Ureter (tissue), 1 donor: Measurements from ENCODE around the gene IRF2. TPM values are rescaled to one million over a fixed set of nuclear protein-coding genes. Genes with fewer than 3 reads are reported as not detected.

ENCODE experiments used
- DNase-seq: peaks from one replicate; pipeline ENCODE4 v3.0.0-alpha.2; 2020; ENCODE audit warnings: low spot score
- total RNA-seq: library from RNA; stranded (reverse); gene quantifications from one replicate; pipeline ENCODE4 v1.2.4, GENCODE V29; 2023
- donor health status: DM: yes; HTN: yes; CAD: no.

The IRF2 gene
- total RNA-seq, 1 donor from 2014 or later, result 74.9 TPM

- no peak for DNase-seq
Measured at GRCh38 chr4:184409502-184409901, 64.8 kb downstream of the IRF2 start.

GRCh38 chr4:184408684-184409081 is 65.7 kb downstream of the IRF2 start:
- DNase-seq, result no peak

- no peak for DNase-seq
Measured at GRCh38 chr4:184408021-184408683, 66.2 kb downstream of the IRF2 start.

- peak; percentile 77 for DNase-seq
Measured at GRCh38 chr4:184406958-184407391, 67.4 kb downstream of the IRF2 start.

- DNase-seq, result no peak
Measured at GRCh38 chr4:184404047-184404446, 70.3 kb downstream of the IRF2 start.

- no peak for DNase-seq
Measured at GRCh38 chr4:184403384-184403781, 71.0 kb downstream of the IRF2 start.

- no peak for DNase-seq
Measured at GRCh38 chr4:184402740-184403383, 71.5 kb downstream of the IRF2 start.

- DNase-seq, result no peak
Measured at GRCh38 chr4:184402239-184402638, 72.1 kb downstream of the IRF2 start.

GRCh38 chr4:184401397-184402171 is 72.8 kb downstream of the IRF2 start:
- DNase-seq, result no peak

GRCh38 chr4:184400891-184401290 is 73.5 kb downstream of the IRF2 start:
- no peak for DNase-seq

GRCh38 chr4:184400375-184400870 is 73.9 kb downstream of the IRF2 start:
- DNase-seq, result no peak

GRCh38 chr4:184399512-184399908 is 74.8 kb downstream of the IRF2 start:
- no peak for DNase-seq

GRCh38 chr4:184398741-184399511 is 75.4 kb downstream of the IRF2 start:
- DNase-seq, result no peak

GRCh38 chr4:184397516-184398163 is 76.7 kb downstream of the IRF2 start:
- DNase-seq, result no peak

GRCh38 chr4:184396570-184397515 is 77.5 kb downstream of the IRF2 start:
- DNase-seq, result no peak

GRCh38 chr4:184395971-184396391 is 78.4 kb downstream of the IRF2 start:
- peak; percentile 33 for DNase-seq

GRCh38 chr4:184395451-184395917 is 78.9 kb downstream of the IRF2 start:
- DNase-seq, result peak; percentile 22

GRCh38 chr4:184392748-184393559 is 81.4 kb downstream of the IRF2 start:
- no peak for DNase-seq

GRCh38 chr4:184392316-184392715 is 82.0 kb downstream of the IRF2 start:
- no peak for DNase-seq
